ENCODE measurements around the gene MRGPRE.

Gene MRGPRE

GRCh38 chr11:3217818-3218482, 14.3 kb downstream of the MRGPRE start:
- intact Hi-C loops (cut with DNase I): loop anchor here (2.0 to 10.0 kb wide), 4 partner anchors 51 to 181 kb away; partner anchors contain the start of gene OSBPL5
- DNase-seq: peak in 6 of 10 donors; percentile 3 to 83 (median 31)

- DNase-seq: peak in 6 of 10 donors; percentile 3 to 72 (median 21)
- intact Hi-C loops (cut with DNase I): loop anchor here (2.0 to 10.0 kb wide), 4 partner anchors 49 to 179 kb away; partner anchors contain the start of gene OSBPL5
These were observed 16.1 kb downstream of the MRGPRE start for GRCh38 chr11:3216027-3216525.

- intact Hi-C loops (cut with DNase I): loop anchor here (2.0 to 10.0 kb wide), 4 partner anchors 48 to 179 kb away; partner anchors contain the start of gene OSBPL5
- peak in 7 of 10 donors; percentile 2 to 83 (median 5) for DNase-seq
These were observed 16.7 kb downstream of the MRGPRE start for GRCh38 chr11:3215346-3216026.

GRCh38 chr11:3214420-3214699, 17.9 kb downstream of the MRGPRE start:
- intact Hi-C loops (cut with DNase I): loop anchor here (10.0 kb wide), 1 partner anchor 120 kb away; no protein-coding TSS in a partner anchor

GRCh38 chr11:3213659-3214419, 18.4 kb downstream of the MRGPRE start:
- DNase-seq: peak in 1 of 10 donors; percentile 48
- intact Hi-C loops (cut with DNase I): loop anchor here (10.0 kb wide), 1 partner anchor 119 kb away; no protein-coding TSS in a partner anchor

More at GRCh38 chr11:3214420-3214699, 17.9 kb downstream of the MRGPRE start:
- DNase-seq: peak in 2 of 10 donors; percentile 44 to 46

- DNase-seq: peak in 2 of 10 donors; percentile 21 to 22
- intact Hi-C loops (cut with DNase I): no loop called here
These were observed 23.9 kb downstream of the MRGPRE start for GRCh38 chr11:3208272-3208671.

GRCh38 chr11:3207526-3208189, 24.6 kb downstream of the MRGPRE start:
- peak in 3 of 10 donors; percentile 28 to 62 (median 49) for DNase-seq
- intact Hi-C loops (cut with DNase I): no loop called here

- no peak for DNase-seq
- intact Hi-C loops (cut with DNase I): no loop called here
These were observed 25.4 kb downstream of the MRGPRE start for GRCh38 chr11:3206922-3207204.

- intact Hi-C loops (cut with DNase I): no loop called here
These were observed 25.9 kb downstream of the MRGPRE start for GRCh38 chr11:3206156-3206921.

GRCh38 chr11:3205261-3206155, 26.7 kb downstream of the MRGPRE start:
- DNase-seq: peak in 3 of 10 donors; percentile 62 to 73 (median 72)
- intact Hi-C loops (cut with DNase I): no loop called here

More at GRCh38 chr11:3206156-3206921, 25.9 kb downstream of the MRGPRE start:
- DNase-seq: peak in 2 of 10 donors; percentile 22 to 48

- DNase-seq: peak in 4 of 10 donors; percentile 5 to 75 (median 63)
These were observed 27.8 kb downstream of the MRGPRE start for GRCh38 chr11:3204141-3205015.

GRCh38 chr11:3203221-3204043, 28.8 kb downstream of the MRGPRE start:
- DNase-seq: peak in 5 of 10 donors; percentile 16 to 90 (median 72)
- intact Hi-C loops (cut with DNase I): no loop called here

More at GRCh38 chr11:3204141-3205015, 27.8 kb downstream of the MRGPRE start:
- intact Hi-C loops (cut with DNase I): no loop called here

- intact Hi-C loops (cut with DNase I): no loop called here
- DNase-seq: peak in 3 of 10 donors; percentile 58 to 76 (median 63)
These were observed 29.5 kb downstream of the MRGPRE start for GRCh38 chr11:3202759-3203158.

- intact Hi-C loops (cut with DNase I): no loop called here
- DNase-seq: peak in 1 of 10 donors; percentile 74
These were observed 29.9 kb downstream of the MRGPRE start for GRCh38 chr11:3202305-3202704.

- peak in 4 of 10 donors; percentile 3 to 84 (median 64) for DNase-seq
- intact Hi-C loops (cut with DNase I): no loop called here
These were observed 30.5 kb downstream of the MRGPRE start for GRCh38 chr11:3201677-3202181.

- DNase-seq: peak in 4 of 10 donors; percentile 6 to 62 (median 54)
- intact Hi-C loops (cut with DNase I): no loop called here
These were observed 31.1 kb downstream of the MRGPRE start for GRCh38 chr11:3201112-3201581.
